NCI-H2227 treated with DMSO at 0.1 percent for 48 hours (cell line): ENCODE data around the gene PRSS16.
"Not testable (repeated sequence)": the region's sequence is repeated elsewhere in the genome, so short reads cannot be mapped to it uniquely, and the experiment has no call there.

Source experiments
- DNase-seq: peaks from one replicate; lab custom pipeline; 2025; lab: John Stamatoyannopoulos, UW

Gene PRSS16

GRCh38 chr6:27242589-27243265 is 4.8 kb upstream of the PRSS16 start:
- DNase-seq = no peak

DNA sequence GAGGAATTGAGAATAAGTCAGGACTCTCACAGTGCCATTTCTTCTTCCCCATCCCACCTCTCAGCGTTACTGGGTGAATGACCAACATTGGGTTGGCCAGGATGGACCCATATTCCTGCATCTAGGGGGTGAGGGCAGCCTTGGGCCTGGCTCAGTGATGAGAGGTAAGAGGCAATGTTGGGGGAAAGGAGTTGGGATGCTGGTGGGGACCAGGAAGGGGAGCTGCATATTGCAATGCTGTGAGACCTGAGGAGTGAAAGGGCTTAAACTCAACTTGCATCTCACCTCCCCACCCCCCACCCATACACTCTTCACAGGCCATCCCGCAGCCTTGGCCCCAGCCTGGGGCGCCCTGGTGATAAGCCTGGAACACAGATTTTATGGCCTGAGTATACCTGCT is 1.3 kb downstream of the PRSS16 start:
- no peak for DNase-seq

DNA sequence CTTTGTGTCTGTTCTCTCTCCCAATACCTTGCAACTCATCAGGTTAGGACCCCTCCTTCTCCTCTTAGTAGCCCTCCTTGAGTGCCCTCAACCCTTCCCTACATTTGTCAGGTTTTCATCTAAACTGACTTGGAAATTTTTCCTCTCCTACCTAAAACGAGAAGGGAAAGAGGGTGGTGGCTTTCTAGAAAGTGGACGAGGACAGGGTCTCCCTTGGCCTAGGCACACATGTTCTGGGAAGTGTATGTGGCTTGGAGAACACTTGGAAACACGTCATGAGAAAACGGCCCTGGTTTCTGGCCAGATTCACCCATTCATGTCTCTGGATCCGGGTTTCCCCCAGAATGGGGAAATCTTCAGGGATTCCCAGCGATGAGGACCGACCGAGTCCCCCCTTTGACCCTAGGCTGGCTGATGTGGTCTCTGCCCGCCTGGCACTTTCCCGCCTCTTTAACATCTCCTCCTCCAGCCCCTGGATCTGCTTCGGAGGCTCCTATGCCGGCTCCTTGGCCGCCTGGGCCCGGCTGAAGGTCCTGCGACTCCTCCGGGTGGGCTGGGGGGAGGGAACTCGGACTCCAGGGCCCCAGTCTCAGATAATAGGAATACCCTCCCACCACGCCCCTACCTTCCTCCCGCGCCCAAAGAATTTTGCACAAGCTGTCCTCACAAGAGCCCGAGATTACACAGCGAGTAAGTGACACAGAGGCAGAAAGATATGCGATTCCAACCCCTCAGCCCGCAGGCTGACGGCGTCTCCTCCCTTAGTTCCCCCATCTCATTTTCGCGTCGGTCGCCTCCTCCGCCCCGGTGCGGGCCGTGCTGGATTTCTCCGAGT is 3.0 kb downstream of the PRSS16 start:
- DNase-seq = no peak

- DNase-seq = peak; percentile 90
Measured at GRCh38 chr6:27251112-27251605, 3.7 kb downstream of the PRSS16 start.

GRCh38 chr6:27251606-27252251 is 4.2 kb downstream of the PRSS16 start:
- DNase-seq = peak; percentile 90

DNA sequence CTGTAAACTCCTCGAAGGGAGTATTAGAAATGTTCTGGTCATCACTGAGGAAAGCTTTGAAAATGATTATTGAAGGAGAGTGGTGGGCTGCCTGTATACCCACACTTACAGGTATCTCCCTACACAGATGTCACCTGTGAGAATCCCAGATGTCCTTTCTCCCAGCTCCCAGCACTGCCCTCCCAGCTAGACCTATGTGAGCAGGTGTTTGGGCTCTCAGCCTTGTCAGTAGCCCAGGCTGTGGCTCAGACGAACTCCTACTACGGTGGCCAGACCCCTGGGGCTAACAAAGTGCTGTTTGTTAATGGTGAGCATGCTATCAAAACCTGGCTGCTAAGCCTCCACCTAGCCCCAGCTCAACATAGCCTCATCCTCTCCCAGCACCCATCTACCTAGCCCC is 7.1 kb downstream of the PRSS16 start:
- no peak for DNase-seq

DNA sequence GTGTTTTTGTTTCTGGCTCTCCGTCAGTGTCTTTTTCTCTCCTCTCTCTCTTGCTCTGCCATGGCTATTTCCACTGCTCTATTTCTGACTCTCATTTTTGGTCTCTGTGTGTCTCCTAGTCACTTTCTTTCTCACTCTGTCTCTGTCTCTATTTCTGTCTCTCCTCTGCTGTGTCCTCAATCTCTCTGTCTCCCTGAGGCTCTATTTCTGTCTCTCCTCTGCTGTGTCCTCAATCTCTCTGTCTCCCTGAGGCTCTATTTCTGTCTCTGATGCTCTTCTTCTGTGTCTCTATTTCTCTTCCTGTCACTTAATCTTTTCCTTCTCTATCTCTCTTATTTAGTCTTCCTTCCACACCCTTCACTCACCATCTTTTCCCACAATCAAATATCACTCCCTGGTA is 8.4 kb downstream of the PRSS16 start:
- no peak for DNase-seq

DNA sequence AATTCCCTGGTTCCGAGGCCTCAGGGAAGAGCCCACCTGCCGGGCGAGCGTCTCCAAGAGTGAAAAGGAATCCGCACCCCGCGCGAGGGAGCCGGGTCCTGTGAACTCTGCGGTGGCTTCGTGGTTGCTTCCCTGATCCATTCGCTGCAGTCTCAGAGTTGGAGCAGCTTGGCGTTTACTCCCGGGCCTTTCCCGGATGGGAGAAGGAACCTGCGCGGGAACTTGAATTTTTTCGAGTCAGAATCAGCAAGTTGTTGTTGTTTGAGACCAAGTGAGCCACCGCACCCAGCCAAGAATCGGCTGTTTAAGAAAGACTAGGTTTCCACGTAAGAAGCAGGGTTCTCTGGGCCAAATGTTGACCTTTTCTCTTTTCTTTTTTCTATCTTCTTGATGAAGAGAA is 12.9 kb downstream of the PRSS16 start:
- DNase-seq = no peak

GRCh38 chr6:27260836-27261375 is 13.4 kb downstream of the PRSS16 start:
- no peak for DNase-seq

GRCh38 chr6:27263886-27264285 is 16.4 kb downstream of the PRSS16 start:
- DNase-seq = no peak

DNA sequence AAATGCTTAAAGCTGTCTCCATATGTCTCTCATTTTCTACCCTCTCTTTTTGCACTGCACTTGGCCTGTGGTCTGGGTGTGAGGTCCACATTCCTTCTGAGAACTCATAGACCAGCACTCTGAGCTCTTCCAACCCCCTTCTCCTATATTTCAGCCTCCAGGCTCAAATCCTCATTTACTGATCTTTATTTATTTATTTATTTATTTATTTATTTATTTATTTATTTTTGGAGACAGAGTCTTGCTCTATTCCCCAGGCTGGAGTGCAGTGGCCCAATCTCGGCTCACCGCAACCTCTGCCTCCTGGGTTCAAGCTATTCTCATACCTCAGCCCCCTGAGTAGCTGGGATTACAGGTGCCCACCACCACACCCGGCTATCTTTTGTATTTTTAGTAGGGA is 19.5 kb downstream of the PRSS16 start:
- DNase-seq = not testable (repeated sequence)

- DNase-seq = peak; percentile 41
Measured at GRCh38 chr6:27267857-27268434, 20.4 kb downstream of the PRSS16 start.

DNA sequence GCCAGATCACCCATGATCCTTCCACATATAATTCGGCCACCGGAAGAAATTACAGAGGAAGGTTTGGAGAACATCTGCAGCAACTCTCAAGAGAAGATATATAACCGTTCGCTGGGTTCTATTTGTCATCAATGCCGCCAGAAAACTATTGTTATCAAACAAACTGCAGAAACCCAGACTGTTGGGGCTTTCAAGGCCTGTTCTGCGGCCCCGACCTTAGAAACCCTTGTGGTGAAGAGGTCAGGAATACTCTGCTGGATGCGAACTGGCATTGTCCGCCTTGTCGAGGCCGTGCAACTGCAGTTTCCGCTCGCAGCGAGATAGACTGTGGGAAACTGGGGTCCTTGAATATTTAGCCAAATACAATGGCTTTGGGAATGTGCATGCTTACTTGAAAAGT is 21.3 kb downstream of the PRSS16 start:
- DNase-seq = no peak

- DNase-seq = no peak
Measured at GRCh38 chr6:27273783-27274182, 26.3 kb downstream of the PRSS16 start.

GRCh38 chr6:27275025-27275956 is 27.8 kb downstream of the PRSS16 start:
- DNase-seq = no peak

GRCh38 chr6:27279513-27280063 is 32.1 kb downstream of the PRSS16 start:
- DNase-seq = no peak

DNA sequence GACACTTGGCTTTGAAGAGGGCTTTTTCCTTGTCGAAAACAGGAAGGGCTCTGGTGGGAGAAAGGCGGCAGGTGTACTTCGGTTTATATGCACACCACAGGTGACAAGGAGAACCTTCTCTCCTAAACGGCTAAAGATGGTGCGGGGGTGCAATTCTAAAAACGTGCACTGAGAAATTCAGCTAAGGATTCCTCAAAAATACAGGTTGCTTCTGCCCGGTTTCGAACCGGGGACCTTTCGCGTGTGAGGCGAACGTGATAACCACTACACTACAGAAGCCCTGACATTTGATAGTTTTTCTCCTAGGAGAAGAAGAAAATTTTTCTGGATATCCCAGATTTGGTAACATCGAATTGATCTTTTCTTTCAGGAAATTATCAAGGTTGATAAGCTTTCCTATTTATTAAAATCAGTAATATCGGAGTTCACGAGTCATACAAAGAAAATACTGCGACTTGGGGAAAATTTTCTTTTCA is 32.6 kb downstream of the PRSS16 start:
- peak; percentile 52 for DNase-seq

- DNase-seq = no peak
Measured at GRCh38 chr6:27280540-27281000, 33.1 kb downstream of the PRSS16 start.

DNA sequence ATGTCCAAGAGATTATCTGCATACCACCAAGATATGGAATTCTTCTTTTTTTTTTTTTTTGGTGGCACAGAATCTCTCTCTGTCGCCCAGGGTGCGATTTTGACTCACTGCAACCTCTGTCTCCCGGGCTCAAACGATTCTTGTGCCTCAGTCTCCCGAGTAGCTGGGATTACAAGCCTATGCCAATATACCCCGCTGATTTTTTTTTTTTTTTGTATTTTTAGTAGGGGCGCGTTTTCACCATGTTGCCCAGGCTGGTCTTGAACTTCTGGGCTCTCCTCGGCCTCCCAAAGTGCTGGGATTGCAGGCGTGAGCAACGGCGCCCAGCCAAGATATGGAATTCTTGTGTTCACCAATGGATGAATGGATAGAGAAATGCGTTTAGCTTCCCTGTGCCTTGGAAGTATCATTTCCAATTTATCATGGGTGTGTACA is 33.6 kb downstream of the PRSS16 start:
- DNase-seq = no peak

DNA sequence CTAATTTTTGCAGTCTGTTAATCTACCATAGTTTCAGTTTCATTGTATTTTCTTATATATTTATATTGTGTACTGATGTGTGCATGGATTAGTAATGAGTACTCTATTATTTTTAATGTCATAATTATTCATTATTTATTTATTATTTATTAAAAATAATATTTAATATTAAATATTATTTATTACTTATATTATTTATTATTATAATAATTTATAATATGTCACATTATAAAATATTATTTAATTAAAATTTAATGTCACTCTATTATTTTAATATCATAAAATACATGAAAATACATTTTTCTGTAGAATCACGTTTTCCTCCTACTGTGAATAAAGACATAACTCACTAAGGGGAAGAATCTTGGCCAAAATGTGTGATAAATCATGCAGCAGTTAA is 34.1 kb downstream of the PRSS16 start:
- no peak for DNase-seq
